Measurements from ENCODE around the gene PSMC3. TPM values are rescaled to one million over a fixed set of nuclear protein-coding genes. Genes with fewer than 3 reads are reported as not detected.
A peak's percentile ranks its signal among the peaks of the same experiment; 100 is the strongest.

Gene PSMC3
- 100 to 1,000 TPM in 1 of 2 donors, 10 to 100 TPM in 1; 99.2 to 133 TPM for total RNA-seq

- peak within 1 kb of the TSS; percentile 84 to 91 for H3K27ac ChIP-seq
- peaks cover 9% of the 10 kb centered on the region for H3K4me1 ChIP-seq (replicated peaks)
- peaks cover 0 to 13% of the 10 kb centered on the region in 2 donors for H3K36me3 ChIP-seq
- intact Hi-C loops (cut with DNase I): loop anchor here (10.0 kb wide), 1 partner anchor 152 kb away; the partner anchor contains the start of gene MADD
- no peaks in the 10 kb centered on the region for H3K9me3 ChIP-seq
- DNase-seq (ENCODE audit: low spot score): peak; percentile 98
- H3K27me3 ChIP-seq (replicated peaks; ENCODE audit: insufficient read depth): no peaks in the 10 kb centered on the region
- WGBS: under 1% methylated on average over 62 of the region's 62 CpGs
- peak within 1 kb of the TSS; percentile 80 to 85 for H3K4me3 ChIP-seq
- TF ChIP-seq CTCF (IDR thresholded peaks at IDR 0.05): no peak
- TF ChIP-seq POLR2A (IDR thresholded peaks at IDR 0.05): peak; percentile 49
- TF ChIP-seq POLR2AphosphoS5 (IDR thresholded peaks at IDR 0.05): peak; percentile 92
These were observed at the start of gene PSMC3 for GRCh38 chr11:47426062-47426956. TSS of gene PSMC3 (minus strand) at chr11:47426439. CDS start at chr11:47426279, 160 bp downstream.

DNA sequence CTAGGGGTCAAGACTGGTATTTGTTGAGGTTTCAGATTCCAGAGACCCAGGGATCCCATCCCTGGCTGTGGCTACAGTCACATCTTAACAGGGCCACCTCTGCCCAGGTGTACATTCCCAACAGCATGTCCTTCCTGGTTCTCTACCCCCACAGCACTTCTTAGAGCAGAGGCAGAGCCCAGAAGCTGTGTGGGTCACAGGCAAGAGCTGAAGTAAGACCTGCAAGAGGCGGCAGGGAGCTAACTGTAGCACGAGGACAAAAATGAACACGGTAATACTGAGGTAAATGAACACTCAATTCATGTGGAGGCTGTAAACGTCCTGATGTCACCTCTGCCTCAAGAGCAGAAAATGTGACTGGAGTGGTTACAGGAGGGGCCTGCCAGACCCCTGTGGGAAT lies 44.4 kb upstream of the PSMC3 start:
- no peaks in the 10 kb centered on the region for H3K27me3 ChIP-seq (replicated peaks; ENCODE audit: insufficient read depth)
- intact Hi-C loops (cut with DNase I): no loop called here
- no peaks in the 10 kb centered on the region for H3K9me3 ChIP-seq
- WGBS: 75% methylated on average over 4 of the region's 4 CpGs
- H3K4me1 ChIP-seq (replicated peaks): peaks cover 8% of the 10 kb centered on the region
- no peak overlapping the region for H3K27ac ChIP-seq
- H3K36me3 ChIP-seq: peaks cover 4 to 25% of the 10 kb centered on the region in 2 donors
- H3K4me3 ChIP-seq: no peak overlapping the region
- no peak for DNase-seq (ENCODE audit: low spot score)
- TF ChIP-seq POLR2AphosphoS5 (IDR thresholded peaks at IDR 0.05): no peak
- no peak for TF ChIP-seq POLR2A (IDR thresholded peaks at IDR 0.05)
- no peak for TF ChIP-seq CTCF (IDR thresholded peaks at IDR 0.05)

GRCh38 chr11:47469361-47470179 lies 43.3 kb upstream of the PSMC3 start:
- H3K27ac ChIP-seq: no peak overlapping the region
- H3K4me3 ChIP-seq: no peak overlapping the region
- no peaks in the 10 kb centered on the region for H3K9me3 ChIP-seq
- H3K27me3 ChIP-seq (replicated peaks; ENCODE audit: insufficient read depth): no peaks in the 10 kb centered on the region
- intact Hi-C loops (cut with DNase I): loop anchor here (5.0 kb wide), 1 partner anchor 83 kb away; the partner anchor contains the start of gene CELF1
- H3K36me3 ChIP-seq: peaks cover 4 to 16% of the 10 kb centered on the region in 2 donors
- 81% methylated on average over 7 of the region's 7 CpGs for WGBS
- TF ChIP-seq POLR2AphosphoS5 (IDR thresholded peaks at IDR 0.05) (no peak), POLR2A (IDR thresholded peaks at IDR 0.05) (no peak), CTCF (IDR thresholded peaks at IDR 0.05) (no peak)
- H3K4me1 ChIP-seq (replicated peaks): peaks cover 8% of the 10 kb centered on the region
- no peak for DNase-seq (ENCODE audit: low spot score)

GRCh38 chr11:47468598-47469214 lies 42.5 kb upstream of the PSMC3 start:
- TF ChIP-seq POLR2AphosphoS5 (IDR thresholded peaks at IDR 0.05): no peak
- no peak for TF ChIP-seq CTCF (IDR thresholded peaks at IDR 0.05)
- TF ChIP-seq POLR2A (IDR thresholded peaks at IDR 0.05): no peak
- no peak for DNase-seq (ENCODE audit: low spot score)
- peaks cover 8% of the 10 kb centered on the region for H3K4me1 ChIP-seq (replicated peaks)
- 56% methylated on average over 8 of the region's 8 CpGs for WGBS
- no peaks in the 10 kb centered on the region for H3K9me3 ChIP-seq
- no peaks in the 10 kb centered on the region for H3K27me3 ChIP-seq (replicated peaks; ENCODE audit: insufficient read depth)
- peaks cover 4 to 16% of the 10 kb centered on the region in 2 donors for H3K36me3 ChIP-seq
- no peak overlapping the region for H3K4me3 ChIP-seq
- H3K27ac ChIP-seq: no peak overlapping the region
- intact Hi-C loops (cut with DNase I): loop anchor here (5.0 kb wide), 1 partner anchor 84 kb away; the partner anchor contains the start of gene CELF1
